Activated effector memory CD4-positive, alpha-beta T cell treated with Interleukin-2 at 50 U/mL for 16 hours (primary cell): ENCODE data around the gene SLIT3.

Experiments used
- DNase-seq: peaks from one replicate; pipeline ENCODE4 v3.0.0-alpha.2; 2020

The SLIT3 gene

DNA sequence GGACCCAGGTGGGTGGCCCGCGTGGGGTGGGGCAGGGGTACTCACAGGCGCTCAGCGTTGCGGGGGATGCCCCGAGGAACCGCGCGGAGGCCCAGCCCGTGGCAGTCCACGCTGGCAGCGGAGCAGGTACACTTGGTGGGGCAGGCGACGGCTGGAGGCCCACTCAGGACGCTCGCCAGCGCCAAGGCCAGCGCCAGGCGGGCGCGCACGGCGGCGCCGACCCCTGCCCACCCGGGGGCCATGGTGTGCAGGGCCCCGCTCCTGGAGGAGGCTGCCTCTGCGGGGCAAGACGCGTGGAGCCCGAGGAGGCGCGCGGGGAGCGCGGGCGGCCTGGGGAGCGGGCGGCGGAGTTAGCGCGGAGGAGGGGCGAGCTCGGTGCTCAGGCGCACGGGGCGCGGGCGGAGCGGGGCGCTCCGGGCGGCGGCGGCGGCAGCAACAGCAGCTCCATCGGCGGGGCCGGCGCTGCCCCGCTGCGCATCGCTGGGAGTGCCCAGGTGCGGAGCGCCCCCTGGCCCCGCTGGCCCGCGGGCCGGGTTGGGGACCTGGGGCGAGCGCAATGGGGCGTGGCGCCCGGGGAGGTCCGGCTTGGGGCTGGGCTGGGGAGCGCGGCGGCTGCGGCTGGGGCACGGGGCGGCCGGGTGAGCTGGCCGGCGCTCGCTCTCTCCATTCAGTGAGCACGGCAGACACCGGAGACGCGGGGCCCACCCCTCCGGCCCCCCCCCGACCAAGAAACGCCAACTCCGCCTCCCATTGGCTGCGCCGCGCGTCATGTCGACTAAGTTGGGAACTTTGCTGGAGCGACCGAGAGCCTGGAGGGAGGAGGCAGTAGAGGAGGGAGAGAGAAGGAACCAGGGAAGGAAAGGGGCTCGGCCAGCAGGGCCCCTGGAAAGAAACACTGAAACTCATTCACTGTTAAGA, at the start of gene SLIT3:
Gene SLIT3 (minus strand): TSS at position 672 of the 918 bp plus-strand sequence. CDS start 430 bp downstream, at position 242.
- no peak for DNase-seq

GRCh38 chr5:169350016-169350415, 49.1 kb upstream of the SLIT3 start:
- no peak for DNase-seq

DNA sequence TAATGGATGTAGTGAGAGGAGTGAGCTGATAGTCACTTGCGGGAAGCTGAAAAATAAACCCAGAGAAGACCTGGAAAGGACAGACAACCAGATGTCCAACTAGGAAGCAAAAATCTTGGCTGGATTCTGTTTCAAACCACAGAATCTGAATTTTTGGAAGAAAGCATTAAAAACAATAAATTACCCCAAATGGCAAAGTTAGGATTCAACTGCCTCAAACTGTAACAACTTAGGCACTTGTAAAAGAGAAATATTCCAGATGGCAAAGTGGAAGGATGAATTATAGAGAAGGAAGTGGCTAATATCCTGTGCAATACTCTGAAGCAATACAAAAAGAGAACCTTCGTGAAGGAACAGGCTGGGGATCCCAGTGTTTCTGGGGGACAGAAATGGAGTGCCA, 46.8 kb upstream of the SLIT3 start:
- DNase-seq, result no peak

- no peak for DNase-seq
Observed at GRCh38 chr5:169344629-169345028, 43.7 kb upstream of the SLIT3 start.

- no peak for DNase-seq
Observed at GRCh38 chr5:169343766-169344165, 42.8 kb upstream of the SLIT3 start.

- DNase-seq, result no peak
Observed at GRCh38 chr5:169341556-169341955, 40.6 kb upstream of the SLIT3 start.

DNA sequence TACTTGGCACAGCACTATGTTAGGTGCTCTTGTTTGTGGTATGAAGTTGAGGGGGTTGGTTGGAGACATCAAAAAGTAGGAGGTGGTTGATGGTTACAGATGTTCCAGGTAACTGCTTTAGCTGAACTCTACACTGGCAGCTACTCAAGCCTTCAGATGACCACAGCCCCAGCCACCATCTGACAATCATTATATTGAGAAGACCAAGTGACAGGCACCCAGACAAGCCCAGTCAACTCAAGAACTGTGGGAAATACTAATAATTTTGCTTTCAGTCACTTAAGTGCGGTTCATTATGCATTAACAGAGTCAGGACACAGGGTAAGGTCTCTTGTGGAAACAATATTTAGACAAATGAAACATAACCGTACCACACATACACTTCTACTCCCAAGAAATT, 38.9 kb upstream of the SLIT3 start:
- DNase-seq, result no peak

- no peak for DNase-seq
Observed at GRCh38 chr5:169336242-169336641, 35.3 kb upstream of the SLIT3 start.

DNA sequence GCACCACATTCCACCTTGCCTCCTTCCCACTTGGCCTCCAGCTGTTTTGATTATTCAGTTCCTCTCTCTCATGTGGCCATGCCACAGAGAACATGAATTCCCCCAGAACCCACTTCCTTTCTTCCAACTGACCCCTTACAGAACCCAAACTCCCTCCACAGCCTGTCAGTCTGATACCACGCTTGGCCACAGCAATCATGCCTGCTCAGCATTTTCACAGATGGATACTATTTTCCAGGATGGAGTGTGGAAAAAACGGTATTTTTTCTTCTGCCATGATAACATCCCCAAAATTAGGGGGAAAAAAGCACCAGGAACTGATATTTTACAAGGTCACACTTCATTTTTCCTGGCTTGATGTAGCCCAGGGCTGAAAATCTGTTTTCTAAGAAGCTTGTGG, 34.9 kb upstream of the SLIT3 start:
- DNase-seq, result no peak

- DNase-seq, result no peak
Observed at GRCh38 chr5:169333518-169333917, 32.6 kb upstream of the SLIT3 start.

DNA sequence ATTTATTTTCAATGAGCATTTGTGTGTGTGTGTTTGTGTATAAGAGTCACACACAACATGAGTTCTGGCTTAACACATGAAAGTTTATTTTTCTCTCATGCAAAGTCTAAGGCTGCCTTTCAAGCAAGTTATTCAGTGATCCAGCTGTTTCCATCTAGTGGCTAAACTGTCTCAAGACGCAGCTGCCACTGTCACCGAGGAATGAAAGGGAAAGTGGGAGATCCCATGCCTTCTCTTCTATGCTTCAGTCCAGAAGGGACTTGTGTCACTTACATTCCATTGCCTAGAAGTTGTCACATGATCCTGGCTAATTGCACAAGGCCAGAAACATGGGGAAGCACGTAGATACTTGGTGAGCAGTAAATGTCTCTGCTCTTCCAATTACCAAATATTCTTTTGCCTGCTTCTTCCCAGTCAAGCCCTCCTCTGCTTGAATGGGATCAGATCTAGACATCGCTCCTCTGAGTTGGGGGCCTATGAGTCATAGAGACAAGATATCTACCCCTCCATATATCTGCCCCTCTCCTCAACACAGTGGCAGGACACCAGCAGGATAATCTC, 30.4 kb upstream of the SLIT3 start:
- no peak for DNase-seq

DNA sequence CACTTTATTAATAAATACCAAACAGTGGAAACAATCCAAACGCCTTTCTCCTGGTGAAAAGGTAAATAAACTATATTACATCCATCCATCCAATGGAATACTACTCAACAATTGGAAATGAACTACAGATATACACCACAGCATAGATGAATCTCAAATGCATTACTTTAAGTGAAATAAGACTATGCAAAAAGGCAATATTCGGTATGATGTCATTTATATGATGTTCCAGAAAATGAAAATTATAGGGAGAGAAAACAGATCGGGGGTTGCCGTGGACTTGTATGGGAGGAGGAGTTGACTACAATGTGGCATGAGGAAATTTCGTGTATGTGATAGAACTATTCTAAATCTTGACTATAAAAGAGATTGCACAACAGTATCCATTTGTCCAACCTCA, 27.5 kb upstream of the SLIT3 start:
- no peak for DNase-seq

DNA sequence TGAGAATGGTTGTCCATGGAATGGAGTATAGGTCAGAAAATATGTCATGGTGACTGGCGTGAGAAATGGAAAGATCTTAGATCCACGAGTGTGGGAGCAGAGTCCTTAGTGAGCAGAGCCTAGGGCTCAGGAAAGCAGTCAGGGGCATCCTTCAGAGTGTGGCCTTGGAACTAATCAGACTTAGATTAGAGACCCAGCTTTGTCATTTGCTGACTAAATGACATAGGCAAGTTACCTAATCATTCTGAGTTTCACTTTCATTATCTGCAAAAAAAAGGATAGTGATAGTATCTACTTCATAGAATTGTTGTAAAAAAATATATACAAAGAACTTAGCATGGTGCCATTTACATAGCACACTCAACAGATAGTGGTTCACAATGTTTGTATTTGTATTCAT, 24.3 kb upstream of the SLIT3 start:
- no peak for DNase-seq

GRCh38 chr5:169318556-169318955, 17.6 kb upstream of the SLIT3 start:
- DNase-seq, result no peak

GRCh38 chr5:169307646-169308045, 6.7 kb upstream of the SLIT3 start:
- no peak for DNase-seq

GRCh38 chr5:169305366-169305765, 4.4 kb upstream of the SLIT3 start:
- no peak for DNase-seq

GRCh38 chr5:169304175-169304574, 3.2 kb upstream of the SLIT3 start:
- no peak for DNase-seq

- no peak for DNase-seq
Observed at GRCh38 chr5:169303119-169303515, 2.2 kb upstream of the SLIT3 start.

- no peak for DNase-seq
Observed at GRCh38 chr5:169302491-169303118, 1.7 kb upstream of the SLIT3 start.

GRCh38 chr5:169301986-169302385, 1.0 kb upstream of the SLIT3 start:
- no peak for DNase-seq

DNA sequence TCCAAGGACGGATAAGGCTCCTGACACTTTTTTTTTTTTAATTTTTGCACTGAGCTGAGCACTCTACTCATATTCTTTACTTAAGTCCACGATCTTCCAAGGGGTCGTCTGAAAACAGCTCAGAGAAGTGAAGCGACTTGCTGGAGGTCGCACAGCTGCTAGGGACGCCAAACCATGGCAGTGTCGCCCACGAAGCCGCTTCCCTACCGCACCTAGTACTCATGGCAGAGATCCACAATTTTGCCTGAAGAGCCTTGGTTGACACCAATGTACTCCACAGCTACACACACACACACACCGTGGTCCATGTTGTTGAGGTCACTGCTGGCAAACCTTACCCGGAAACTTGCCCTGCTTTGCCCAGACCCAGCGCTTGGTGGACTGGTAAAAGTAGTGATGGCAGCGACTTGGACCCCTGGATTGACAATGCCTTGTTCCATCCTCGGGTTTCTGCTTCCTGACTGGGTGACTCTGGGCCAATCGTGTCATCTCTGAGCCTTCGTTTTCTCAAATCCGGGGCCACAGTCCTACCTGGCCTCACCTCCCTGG, 521 bp upstream of the SLIT3 start:
- no peak for DNase-seq

- no peak for DNase-seq
Observed at GRCh38 chr5:169299663-169300467, 1.1 kb downstream of the SLIT3 start.

DNA sequence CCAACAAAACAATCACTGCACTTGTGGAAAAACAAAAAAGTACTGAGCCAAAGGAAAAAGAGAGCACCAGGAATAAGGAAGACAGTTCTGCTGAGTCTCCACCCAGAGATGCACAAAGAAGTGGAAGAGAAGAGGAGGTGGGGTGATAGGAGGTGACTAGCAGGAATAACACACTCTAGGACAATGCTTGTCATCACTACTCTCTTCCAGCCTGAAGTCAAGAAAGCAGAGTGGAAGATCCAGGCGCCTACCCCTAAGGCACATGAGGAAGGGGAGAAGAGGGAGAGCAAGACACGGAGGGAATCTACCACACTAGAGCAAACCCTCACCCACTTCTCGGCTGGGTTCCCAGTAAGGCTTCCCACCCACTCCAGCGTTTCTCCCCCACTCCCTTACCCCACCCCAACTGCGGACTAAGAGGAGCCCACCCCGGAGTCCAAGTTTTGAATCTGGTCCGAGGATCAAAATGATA, 1.7 kb downstream of the SLIT3 start:
- no peak for DNase-seq
